ENCODE data around the gene MLXIP. TPM values are rescaled to one million over a fixed set of nuclear protein-coding genes. Genes with fewer than 3 reads are reported as not detected.
A peak's percentile ranks its signal among the peaks of the same experiment; 100 is the strongest.

Gene MLXIP
- total and polyA plus RNA-seq, 2 of the 4 experiments (the other 2 are of a cell fraction): 2.7 to 10.8 TPM

DNA sequence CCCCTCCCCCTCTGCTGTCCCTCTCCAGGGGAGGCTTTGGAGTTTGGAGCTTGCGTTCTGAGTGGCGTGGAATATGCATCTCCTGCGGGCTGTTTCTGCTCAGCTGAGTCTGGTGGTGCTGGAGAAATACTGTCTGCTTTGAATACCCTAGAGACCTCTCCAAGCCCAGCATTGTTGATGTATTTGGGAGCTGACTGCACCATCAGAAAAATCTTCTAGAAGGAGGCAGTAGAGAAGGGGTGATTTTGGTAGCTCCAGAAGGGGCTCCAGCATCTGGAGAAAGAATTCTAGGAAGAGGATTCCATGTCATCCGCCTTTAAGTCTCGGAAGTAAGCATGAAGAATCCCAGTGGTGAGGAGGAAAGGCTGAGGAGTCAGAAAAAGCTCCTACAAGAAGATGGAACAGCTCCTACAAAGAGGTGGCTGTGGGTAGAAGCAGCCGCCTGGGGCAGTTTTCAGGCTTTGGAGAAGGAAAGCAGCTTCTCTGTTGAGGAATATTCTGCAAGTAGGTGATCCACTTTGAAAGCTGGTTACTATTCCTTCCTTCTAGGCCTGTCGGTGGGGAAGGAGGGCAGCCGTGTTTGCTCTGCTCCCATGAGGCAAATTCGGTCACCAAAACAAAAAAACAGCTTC is 9.7 kb downstream of the MLXIP start:
- Histone ChIP-seq H4K91ac (ENCODE audit: insufficient read depth, low read depth, low read length) (no peak overlapping the region), H3K4ac (ENCODE audit: low read depth, low read length) (no peak overlapping the region), H3K79me1 (ENCODE audit: low read depth in 1 of 2, low read length in 2 of 2) (peaks cover 29 to 82% of the 10 kb centered on the region in 2 experiments), H2AK5ac (ENCODE audit: low read depth, low read length) (no peak overlapping the region), H3K9me1 (ENCODE audit: insufficient read depth, low read length) (peaks cover 34% of the 10 kb centered on the region), H3K4me1 (ENCODE audit: control insufficient read depth, insufficient read depth, low read length) (peaks cover 22% of the 10 kb centered on the region), H4K20me1 (ENCODE audit: insufficient read depth, low read length) (peaks cover 56% of the 10 kb centered on the region), H3K23ac (ENCODE audit: low read depth, low read length) (no peak overlapping the region), H2BK120ac (ENCODE audit: low read depth, low read length) (no peak overlapping the region), H3K14ac (replicated peaks; ENCODE audit: low read depth, low read length) (0 out of 2 replicates have a peak overlapping the region, but pooled peaks have one; percentile 8), H2BK5ac (ENCODE audit: low read depth, low read length, poor library complexity, severe bottlenecking) (no peak overlapping the region), H3K9ac (ENCODE audit: low read depth, low read length) (no peak overlapping the region), H2BK20ac (ENCODE audit: low read depth, low read length) (no peak overlapping the region), H2AFZ (replicated peaks; ENCODE audit: low read length, poor library complexity) (no peak overlapping the region), H3K36me3 (ENCODE audit: control insufficient read depth, insufficient read depth, low read length) (peaks cover 39% of the 10 kb centered on the region), H3K27me3 (ENCODE audit: control insufficient read depth, insufficient read depth, low read length) (no peaks in the 10 kb centered on the region), H3K56ac (ENCODE audit: extremely low read depth, insufficient read depth, low read length) (no peak overlapping the region), H4K8ac (ENCODE audit: low read depth in 2 of 2, low read length in 2 of 2) (no peak overlapping the region), H3K9me3 (ENCODE audit: control insufficient read depth, insufficient read depth, low read length) (no peaks in the 10 kb centered on the region), H4K5ac (ENCODE audit: low read depth, low read length) (no peak overlapping the region), H2BK15ac (ENCODE audit: low read depth, low read length) (no peak overlapping the region), H2AK9ac (replicated peaks; ENCODE audit: low read depth, low read length, poor library complexity) (no peak overlapping the region), H3K4me2 (ENCODE audit: low read depth, low read length) (no peak overlapping the region), H3K18ac (ENCODE audit: low read depth, low read length) (no peak overlapping the region), H3K27ac (ENCODE audit: insufficient read depth, low read length) (no peak overlapping the region), H3K4me3 (ENCODE audit: insufficient read depth, low read depth, low read length) (no peak overlapping the region)
- ChIA-PET POLR2A (ENCODE audit: unreplicated experiment) (interaction anchor here (1.2 kb wide), 1 partner anchor 8 kb away, joined by 3 read pairs; no protein-coding TSS in a partner anchor), CTCF (no interaction called here)
- in situ Hi-C loops (cut with MboI; ENCODE audit: low sequenced_read_pairs) (no loop called here), intact Hi-C loops (cut with micrococcal nuclease) (no loop called here), dilution Hi-C loops (cut with HindIII; ENCODE audit: low sequenced_read_pairs, unreplicated experiment) (no loop called here)
- BruUV-seq (replicated peaks): no TSS peak
- 100% methylated on average over 1 of the region's 9 CpGs; no CpG with 5 or more reads in 1 of the 2 experiments for WGBS, 2 experiments (ENCODE audit: extremely low coverage in 2 of 2, insufficient read length in 1 of 2)
- DNase-seq (no peak), ATAC-seq (ENCODE audit: low read depth) (no peak)
- no peak for TF ChIP-seq FOS (IDR thresholded peaks at IDR 0.05; ENCODE audit: low read depth, low read length)
- no peak for TF ChIP-seq MAZ (IDR thresholded peaks at IDR 0.05; ENCODE audit: borderline replicate concordance, low read depth, low read length)
- no peak for TF ChIP-seq RAD21 (IDR thresholded peaks at IDR 0.05; ENCODE audit: low read length)
- TF ChIP-seq, protein P1, sequence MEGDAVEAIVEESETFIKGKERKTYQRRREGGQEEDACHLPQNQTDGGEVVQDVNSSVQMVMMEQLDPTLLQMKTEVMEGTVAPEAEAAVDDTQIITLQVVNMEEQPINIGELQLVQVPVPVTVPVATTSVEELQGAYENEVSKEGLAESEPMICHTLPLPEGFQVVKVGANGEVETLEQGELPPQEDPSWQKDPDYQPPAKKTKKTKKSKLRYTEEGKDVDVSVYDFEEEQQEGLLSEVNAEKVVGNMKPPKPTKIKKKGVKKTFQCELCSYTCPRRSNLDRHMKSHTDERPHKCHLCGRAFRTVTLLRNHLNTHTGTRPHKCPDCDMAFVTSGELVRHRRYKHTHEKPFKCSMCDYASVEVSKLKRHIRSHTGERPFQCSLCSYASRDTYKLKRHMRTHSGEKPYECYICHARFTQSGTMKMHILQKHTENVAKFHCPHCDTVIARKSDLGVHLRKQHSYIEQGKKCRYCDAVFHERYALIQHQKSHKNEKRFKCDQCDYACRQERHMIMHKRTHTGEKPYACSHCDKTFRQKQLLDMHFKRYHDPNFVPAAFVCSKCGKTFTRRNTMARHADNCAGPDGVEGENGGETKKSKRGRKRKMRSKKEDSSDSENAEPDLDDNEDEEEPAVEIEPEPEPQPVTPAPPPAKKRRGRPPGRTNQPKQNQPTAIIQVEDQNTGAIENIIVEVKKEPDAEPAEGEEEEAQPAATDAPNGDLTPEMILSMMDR (conservative IDR thresholded peaks at IDR 0.05; ENCODE audit: low read depth, low read length): no peak
- TF ChIP-seq MXI1 (IDR thresholded peaks at IDR 0.05; ENCODE audit: borderline replicate concordance, low read depth, low read length): no peak
- no peak for TF ChIP-seq MAFK (IDR thresholded peaks at IDR 0.05; ENCODE audit: low read depth, low read length)
- no peak for TF ChIP-seq BHLHE40 (IDR thresholded peaks at IDR 0.05; ENCODE audit: low read depth, low read length)
- TF ChIP-seq, protein P2, sequence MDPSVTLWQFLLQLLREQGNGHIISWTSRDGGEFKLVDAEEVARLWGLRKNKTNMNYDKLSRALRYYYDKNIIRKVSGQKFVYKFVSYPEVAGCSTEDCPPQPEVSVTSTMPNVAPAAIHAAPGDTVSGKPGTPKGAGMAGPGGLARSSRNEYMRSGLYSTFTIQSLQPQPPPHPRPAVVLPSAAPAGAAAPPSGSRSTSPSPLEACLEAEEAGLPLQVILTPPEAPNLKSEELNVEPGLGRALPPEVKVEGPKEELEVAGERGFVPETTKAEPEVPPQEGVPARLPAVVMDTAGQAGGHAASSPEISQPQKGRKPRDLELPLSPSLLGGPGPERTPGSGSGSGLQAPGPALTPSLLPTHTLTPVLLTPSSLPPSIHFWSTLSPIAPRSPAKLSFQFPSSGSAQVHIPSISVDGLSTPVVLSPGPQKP (IDR thresholded peaks at IDR 0.05; ENCODE audit: borderline replicate concordance, low read depth, low read length): no peak
- no peak for TF ChIP-seq RFX5 (IDR thresholded peaks at IDR 0.05; ENCODE audit: low read depth, low read length)
- no peak for TF ChIP-seq CHD1 (IDR thresholded peaks at IDR 0.05; ENCODE audit: low read depth, low read length)

Measured in IMR-90 (cell line).